Measurements from ENCODE around the gene UBN2. TPM values are rescaled to one million over a fixed set of nuclear protein-coding genes. Genes with fewer than 3 reads are reported as not detected.
"Not testable (repeated sequence)": the region's sequence is repeated elsewhere in the genome, so short reads cannot be mapped to it uniquely, and the experiment has no call there.

UBN2 gene
- total RNA-seq, 2 donors from 2014 or later = 45.3 to 48.8 TPM

GRCh38 chr7:139226988-139227488 lies 4.0 kb upstream of the UBN2 start:
- H3K36me3 Mint-ChIP-seq (ENCODE audit: low read depth); H3K4me1 Mint-ChIP-seq; H3K27me3 Mint-ChIP-seq (ENCODE audit: insufficient read depth); H3K27ac ChIP-seq (ENCODE audit: low read depth, low read length); H3K4me3 Mint-ChIP-seq; DNase-seq; H3K36me3 ChIP-seq (ENCODE audit: control insufficient read depth, insufficient read depth, low read length); H3K27ac Mint-ChIP-seq; H3K9ac ChIP-seq (ENCODE audit: extremely low read depth, low read length, poor library complexity, severe bottlenecking); H3K4me3 ChIP-seq (ENCODE audit: low read length); H3K27me3 ChIP-seq (ENCODE audit: control insufficient read depth, insufficient read depth, low read length, poor library complexity, severe bottlenecking); H3K4me1 ChIP-seq (ENCODE audit: control insufficient read depth, insufficient read depth, low read length); H3K9me3 ChIP-seq (ENCODE audit: control insufficient read depth, low read length): not testable (repeated sequence)
- 91 to 97% methylated on average over 6 to 8 of the region's 8 CpGs for WGBS, 2 experiments (ENCODE audit: insufficient coverage in 1 of 2, insufficient read length in 1 of 2)
- H3K9me3 Mint-ChIP-seq = peaks cover 36% of the 10 kb centered on the region

DNA sequence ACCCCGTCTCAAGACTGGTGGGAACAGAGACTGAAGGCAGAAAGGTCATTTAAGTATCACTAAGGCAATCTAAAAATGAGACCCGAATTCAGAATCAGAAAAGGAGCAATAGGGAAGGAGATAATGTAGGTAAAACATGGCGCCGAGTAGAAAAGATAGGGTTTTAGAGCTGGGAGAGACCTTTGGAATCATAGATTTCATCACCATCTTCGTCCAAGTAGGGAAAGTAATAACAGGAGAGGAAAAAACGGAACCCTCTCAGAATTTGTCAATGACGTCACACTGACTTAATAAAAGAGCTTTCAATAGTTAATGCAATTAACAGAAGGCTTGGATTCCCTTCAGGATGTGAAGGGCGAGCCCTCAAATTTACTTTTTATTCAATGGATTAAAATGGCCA lies 1.0 kb upstream of the UBN2 start:
- no peak for DNase-seq
- Histone ChIP-seq H3K9me3 (ENCODE audit: control insufficient read depth, low read length) (peaks cover 8% of the 10 kb centered on the region), H3K27ac (ENCODE audit: low read depth, low read length) (no peak overlapping the region), H3K9ac (ENCODE audit: extremely low read depth, low read length, poor library complexity, severe bottlenecking) (no peak overlapping the region), H3K36me3 (ENCODE audit: control insufficient read depth, insufficient read depth, low read length) (no peaks in the 10 kb centered on the region), H3K27me3 (ENCODE audit: control insufficient read depth, insufficient read depth, low read length, poor library complexity, severe bottlenecking) (no peaks in the 10 kb centered on the region), H3K4me1 (ENCODE audit: control insufficient read depth, insufficient read depth, low read length) (no peaks in the 10 kb centered on the region), H3K4me3 (ENCODE audit: low read length) (peak overlapping the region; percentile 96)
- TF ChIP-seq CTCF (conservative IDR thresholded peaks at IDR 0.05) = no peak
- no peak overlapping the region for H3K27ac Mint-ChIP-seq
- H3K36me3 Mint-ChIP-seq (ENCODE audit: low read depth) = no peaks in the 10 kb centered on the region
- H3K4me1 Mint-ChIP-seq = peaks cover 23% of the 10 kb centered on the region
- no peaks in the 10 kb centered on the region for H3K27me3 Mint-ChIP-seq (ENCODE audit: insufficient read depth)
- WGBS, 2 experiments (ENCODE audit: insufficient coverage in 1 of 2, insufficient read length in 1 of 2) = 88 to 98% methylated on average over 8 of the region's 8 CpGs
- H3K4me3 Mint-ChIP-seq = peak overlapping the region; percentile 95
- H3K9me3 Mint-ChIP-seq = peaks cover 17% of the 10 kb centered on the region

DNA sequence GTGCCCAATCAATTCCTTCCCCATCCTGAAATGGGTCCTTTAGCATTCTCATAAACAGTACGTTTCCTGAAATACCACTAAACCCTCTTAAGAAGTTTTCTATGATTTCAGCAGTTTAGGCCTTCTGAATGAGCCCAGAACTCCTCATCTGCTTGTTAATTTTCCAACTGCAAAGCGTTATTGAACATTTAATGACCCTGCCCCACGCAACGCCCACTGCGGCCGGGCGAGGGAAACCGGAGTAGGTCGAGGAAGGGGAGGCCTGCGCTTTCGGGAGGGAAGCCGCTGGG lies 608 bp upstream of the UBN2 start:
- no peaks in the 10 kb centered on the region for H3K36me3 Mint-ChIP-seq (ENCODE audit: low read depth)
- Histone ChIP-seq H3K4me1 (ENCODE audit: control insufficient read depth, insufficient read depth, low read length) (no peaks in the 10 kb centered on the region), H3K27ac (ENCODE audit: low read depth, low read length) (no peak overlapping the region), H3K27me3 (ENCODE audit: control insufficient read depth, insufficient read depth, low read length, poor library complexity, severe bottlenecking) (no peaks in the 10 kb centered on the region), H3K36me3 (ENCODE audit: control insufficient read depth, insufficient read depth, low read length) (no peaks in the 10 kb centered on the region), H3K4me3 (ENCODE audit: low read length) (peak overlapping the region; percentile 96), H3K9me3 (ENCODE audit: control insufficient read depth, low read length) (peaks cover 8% of the 10 kb centered on the region), H3K9ac (ENCODE audit: extremely low read depth, low read length, poor library complexity, severe bottlenecking) (peak overlapping the region; percentile 83)
- TF ChIP-seq CTCF (conservative IDR thresholded peaks at IDR 0.05) = peak; percentile 17
- no peaks in the 10 kb centered on the region for H3K27me3 Mint-ChIP-seq (ENCODE audit: insufficient read depth)
- H3K4me1 Mint-ChIP-seq = peaks cover 23% of the 10 kb centered on the region
- peak overlapping the region; percentile 96 for H3K27ac Mint-ChIP-seq
- WGBS, 2 experiments (ENCODE audit: insufficient coverage in 1 of 2, insufficient read length in 1 of 2) = 11 to 16% methylated on average over 12 of the region's 12 CpGs
- peak overlapping the region; percentile 95 for H3K4me3 Mint-ChIP-seq
- peaks cover 13% of the 10 kb centered on the region for H3K9me3 Mint-ChIP-seq
- no peak for DNase-seq

Measured in endodermal cell (in vitro differentiated cells).